ENCODE results near the gene SKAP1. TPM values are rescaled to one million over a fixed set of nuclear protein-coding genes. Genes with fewer than 3 reads are reported as not detected.
A peak's percentile ranks its signal among the peaks of the same experiment; 100 is the strongest.

The SKAP1 gene
- total RNA-seq, 5 donors from 2014 or later (not counting 1 experiment from before 2014, with no cell fraction given): 71.5 to 142 (median 80.4) TPM

DNA sequence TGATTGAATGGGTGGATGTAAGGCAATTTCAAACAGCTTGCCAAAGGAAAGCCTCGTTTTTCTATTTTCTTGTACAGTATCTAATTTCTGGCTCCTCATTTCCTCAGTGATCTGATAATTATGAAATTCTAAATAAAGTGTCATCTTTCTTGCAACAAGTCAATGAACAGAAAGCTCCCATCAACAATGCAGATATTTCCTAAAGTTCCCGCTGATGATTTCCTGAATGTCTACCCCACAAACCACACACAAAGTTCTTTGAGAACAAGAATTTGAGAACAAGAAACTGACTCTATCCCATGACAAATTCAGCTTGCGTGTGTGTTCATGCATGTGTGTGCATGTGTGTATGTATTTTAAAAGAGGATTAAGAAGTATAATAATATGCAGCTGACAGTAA is 35.2 kb downstream of the SKAP1 start:
- WGBS (ENCODE audit: insufficient coverage): 33% methylated on average over 1 of the region's 3 CpGs
- Histone ChIP-seq H3K4me1 (ENCODE audit: control insufficient read depth in 1 of 2, extremely low read depth in 1 of 2, insufficient read depth in 2 of 2, low read length in 2 of 2) (peaks cover 0 to 2% of the 10 kb centered on the region in 2 experiments), H3K27ac (ENCODE audit: low read length) (no peak overlapping the region), H3K4me3 (ENCODE audit: control insufficient read depth in 1 of 2, extremely low read depth in 1 of 2, low read length in 1 of 2) (no peak overlapping the region), H3K36me3 (ENCODE audit: control insufficient read depth in 2 of 2, extremely low read depth in 1 of 2, insufficient read depth in 1 of 2, low read length in 1 of 2) (peaks cover 0 to 39% of the 10 kb centered on the region in 2 donors), H3K27me3 (replicated peaks in 1 of 2; ENCODE audit: control insufficient read depth in 2 of 2, extremely low read depth in 1 of 2, insufficient read depth in 2 of 2, low read length in 1 of 2) (no peaks in the 10 kb centered on the region), H3K9me3 (no peaks in the 10 kb centered on the region)
- no peak for DNase-seq
- ChIA-PET CTCF (interaction anchor here in 1 of 2 donors (0.5 kb wide), 1 partner anchor 494 kb away, joined by 3 read pairs; no protein-coding TSS in a partner anchor), POLR2A (interaction anchor here (0.6 kb wide), 3 partner anchors 29 to 963 kb away, joined by 3 to 4 read pairs (median 4); no protein-coding TSS in a partner anchor)
- H3K36me3 Mint-ChIP-seq: peaks cover 46% of the 10 kb centered on the region
- no peaks in the 10 kb centered on the region for H3K27me3 Mint-ChIP-seq
- no peak for ATAC-seq (replicated peaks in 1 of 4)
- H3K9me3 Mint-ChIP-seq: no peaks in the 10 kb centered on the region
- peak overlapping the region in 1 of 2 donors; percentile 67 for H3K27ac Mint-ChIP-seq
- H3K4me1 Mint-ChIP-seq: peaks cover 43 to 63% (median 54%) of the 10 kb centered on the region in 3 donors
- no peak overlapping the region for H3K4me3 Mint-ChIP-seq

GRCh38 chr17:48393283-48393682 is 36.7 kb downstream of the SKAP1 start:
- H3K4me1 Mint-ChIP-seq: peaks cover 56 to 64% (median 56%) of the 10 kb centered on the region in 3 donors
- no peaks in the 10 kb centered on the region for H3K27me3 Mint-ChIP-seq
- Histone ChIP-seq H3K36me3 (ENCODE audit: control insufficient read depth in 2 of 2, extremely low read depth in 1 of 2, insufficient read depth in 1 of 2, low read length in 1 of 2) (peaks cover 0 to 47% of the 10 kb centered on the region in 2 donors), H3K9me3 (no peaks in the 10 kb centered on the region), H3K27ac (ENCODE audit: low read length) (no peak overlapping the region), H3K27me3 (replicated peaks in 1 of 2; ENCODE audit: control insufficient read depth in 2 of 2, extremely low read depth in 1 of 2, insufficient read depth in 2 of 2, low read length in 1 of 2) (no peaks in the 10 kb centered on the region), H3K4me1 (ENCODE audit: control insufficient read depth in 1 of 2, extremely low read depth in 1 of 2, insufficient read depth in 2 of 2, low read length in 2 of 2) (peaks cover 0 to 2% of the 10 kb centered on the region in 2 experiments), H3K4me3 (ENCODE audit: control insufficient read depth in 1 of 2, extremely low read depth in 1 of 2, low read length in 1 of 2) (no peak overlapping the region)
- H3K27ac Mint-ChIP-seq: no peak overlapping the region
- no peaks in the 10 kb centered on the region for H3K9me3 Mint-ChIP-seq
- H3K4me3 Mint-ChIP-seq: no peak overlapping the region
- peaks cover 45% of the 10 kb centered on the region for H3K36me3 Mint-ChIP-seq
- no peak for ATAC-seq (replicated peaks in 1 of 4)
- ChIA-PET POLR2A (interaction anchor here in 1 of 2 donors (0.6 to 0.7 kb wide), 2 partner anchors 19 to 742 kb away, joined by 3 to 4 read pairs; no protein-coding TSS in a partner anchor), CTCF (interaction anchor here in 1 of 2 donors (0.9 to 1.4 kb wide), 4 partner anchors 30 to 200 kb away, joined by 3 to 6 read pairs (median 4); partner anchors contain the start of gene HOXB5)
- no peak for DNase-seq

- Histone ChIP-seq H3K4me1 (ENCODE audit: control insufficient read depth in 1 of 2, extremely low read depth in 1 of 2, insufficient read depth in 2 of 2, low read length in 2 of 2) (peaks cover 0 to 2% of the 10 kb centered on the region in 2 experiments), H3K27ac (ENCODE audit: low read length) (no peak overlapping the region), H3K27me3 (replicated peaks in 1 of 2; ENCODE audit: control insufficient read depth in 2 of 2, extremely low read depth in 1 of 2, insufficient read depth in 2 of 2, low read length in 1 of 2) (no peaks in the 10 kb centered on the region), H3K36me3 (ENCODE audit: control insufficient read depth in 2 of 2, extremely low read depth in 1 of 2, insufficient read depth in 1 of 2, low read length in 1 of 2) (peaks cover 0 to 44% of the 10 kb centered on the region in 2 donors), H3K9me3 (no peaks in the 10 kb centered on the region), H3K4me3 (ENCODE audit: control insufficient read depth in 1 of 2, extremely low read depth in 1 of 2, low read length in 1 of 2) (no peak overlapping the region)
- H3K36me3 Mint-ChIP-seq: peaks cover 45% of the 10 kb centered on the region
- H3K4me3 Mint-ChIP-seq: no peak overlapping the region
- POLR2A ChIA-PET: interaction anchor here in 1 of 2 donors (0.6 to 0.7 kb wide), 2 partner anchors 20 to 741 kb away, joined by 3 to 4 read pairs; no protein-coding TSS in a partner anchor
- no peak overlapping the region for H3K27ac Mint-ChIP-seq
- 88% methylated on average over 2 of the region's 4 CpGs for WGBS (ENCODE audit: insufficient coverage)
- CTCF ChIA-PET: interaction anchor here in 1 of 2 donors (0.9 to 1.4 kb wide), 4 partner anchors 29 to 201 kb away, joined by 3 to 6 read pairs (median 4); partner anchors contain the start of gene HOXB5
- H3K27me3 Mint-ChIP-seq: no peaks in the 10 kb centered on the region
- peaks cover 53 to 64% (median 56%) of the 10 kb centered on the region in 3 donors for H3K4me1 Mint-ChIP-seq
- DNase-seq: no peak
- no peaks in the 10 kb centered on the region for H3K9me3 Mint-ChIP-seq
- ATAC-seq (replicated peaks in 1 of 4): no peak
These were observed 37.2 kb downstream of the SKAP1 start for GRCh38 chr17:48392857-48393256.

DNA sequence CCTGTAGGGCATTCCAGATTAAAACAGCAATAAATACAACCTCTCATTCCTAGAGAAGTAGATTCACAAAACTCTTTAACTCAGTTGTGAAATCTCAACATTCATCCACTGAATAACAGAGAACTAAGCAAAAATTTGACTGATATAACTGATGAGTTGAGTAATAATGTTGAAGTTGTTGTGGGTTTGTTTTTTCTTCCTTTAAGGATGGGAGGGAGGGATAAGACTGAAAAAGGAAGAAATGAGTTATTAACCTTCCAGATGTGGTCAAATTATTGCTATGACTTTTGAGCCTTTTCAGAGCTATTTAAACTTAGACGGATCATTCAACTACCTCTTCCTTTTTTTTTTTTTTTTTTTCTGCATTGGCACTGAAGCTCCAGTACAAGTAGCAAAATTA is 38.6 kb downstream of the SKAP1 start:
- H3K4me3 ChIP-seq (ENCODE audit: control insufficient read depth in 1 of 2, extremely low read depth in 1 of 2, low read length in 1 of 2): no peak overlapping the region
- Mint-ChIP-seq H3K4me1 (peaks cover 60 to 71% (median 66%) of the 10 kb centered on the region in 3 donors), H3K4me3 (no peak overlapping the region), H3K36me3 (peaks cover 52% of the 10 kb centered on the region), H3K27me3 (no peaks in the 10 kb centered on the region), H3K9me3 (no peaks in the 10 kb centered on the region), H3K27ac (peak overlapping the region in 1 of 2 donors; percentile 10)
- H3K4me1 ChIP-seq (ENCODE audit: control insufficient read depth in 1 of 2, extremely low read depth in 1 of 2, insufficient read depth in 2 of 2, low read length in 2 of 2): peaks cover 2 to 4% of the 10 kb centered on the region in 2 experiments
- no peak for ATAC-seq (replicated peaks in 1 of 4)
- H3K27ac ChIP-seq (ENCODE audit: low read length): no peak overlapping the region
- no peaks in the 10 kb centered on the region for H3K9me3 ChIP-seq
- H3K36me3 ChIP-seq (ENCODE audit: control insufficient read depth in 2 of 2, extremely low read depth in 1 of 2, insufficient read depth in 1 of 2, low read length in 1 of 2): peaks cover 0 to 50% of the 10 kb centered on the region in 2 donors
- POLR2A ChIA-PET: interaction anchor here (0.6 to 0.7 kb wide), 2 partner anchors 85 to 513 kb away, joined by 8 to 11 read pairs; no protein-coding TSS in a partner anchor
- DNase-seq: no peak
- no CpG with 5 or more reads among the region's 1 CpG for whole genome bisulfite sequencing (ENCODE audit: insufficient coverage)
- no peaks in the 10 kb centered on the region for H3K27me3 ChIP-seq (replicated peaks in 1 of 2; ENCODE audit: control insufficient read depth in 2 of 2, extremely low read depth in 1 of 2, insufficient read depth in 2 of 2, low read length in 1 of 2)
- CTCF ChIA-PET: interaction anchor here (0.6 to 1.6 kb wide), 12 partner anchors 8 to 642 kb away, joined by 3 to 14 read pairs (median 4); no protein-coding TSS in a partner anchor

DNA sequence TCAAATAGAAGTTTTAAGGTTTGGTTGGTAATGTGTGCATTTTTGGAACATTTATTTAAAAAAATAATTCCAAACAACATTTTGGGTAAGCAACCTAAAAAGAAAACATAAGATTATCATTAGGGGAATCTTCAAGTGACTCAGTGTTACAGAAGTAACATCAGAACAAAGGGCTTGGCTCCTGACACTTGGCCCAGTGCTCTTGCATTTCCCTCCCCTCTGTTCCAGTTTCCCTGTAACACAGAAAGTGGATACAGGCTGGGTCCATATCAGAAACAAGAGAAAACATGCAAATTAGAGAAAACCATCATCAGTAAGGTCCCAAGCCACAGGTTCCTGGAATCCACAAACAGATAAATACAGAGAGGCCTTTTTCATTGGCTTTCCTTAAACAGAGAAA is 40.1 kb downstream of the SKAP1 start:
- POLR2A ChIA-PET: interaction anchor here in 1 of 2 donors (0.6 kb wide), 1 partner anchor 188 kb away, joined by 5 read pairs; no protein-coding TSS in a partner anchor
- no peaks in the 10 kb centered on the region for H3K27me3 ChIP-seq (replicated peaks in 1 of 2; ENCODE audit: control insufficient read depth in 2 of 2, extremely low read depth in 1 of 2, insufficient read depth in 2 of 2, low read length in 1 of 2)
- Mint-ChIP-seq H3K9me3 (no peaks in the 10 kb centered on the region), H3K4me1 (peaks cover 62 to 72% (median 64%) of the 10 kb centered on the region in 3 donors), H3K27me3 (no peaks in the 10 kb centered on the region), H3K27ac (peak overlapping the region in 1 of 2 donors; percentile 46), H3K4me3 (no peak overlapping the region), H3K36me3 (peaks cover 49% of the 10 kb centered on the region)
- DNase-seq (no peak), ATAC-seq (replicated peaks in 1 of 4) (no peak)
- H3K9me3 ChIP-seq: no peaks in the 10 kb centered on the region
- peaks cover 0 to 46% of the 10 kb centered on the region in 2 donors for H3K36me3 ChIP-seq (ENCODE audit: control insufficient read depth in 2 of 2, extremely low read depth in 1 of 2, insufficient read depth in 1 of 2, low read length in 1 of 2)
- H3K4me1 ChIP-seq (ENCODE audit: control insufficient read depth in 1 of 2, extremely low read depth in 1 of 2, insufficient read depth in 2 of 2, low read length in 2 of 2): peaks cover 6 to 10% of the 10 kb centered on the region in 2 experiments
- CTCF ChIA-PET: interaction anchor here (0.5 to 0.9 kb wide), 3 partner anchors 9 to 72 kb away, joined by 3 read pairs; no protein-coding TSS in a partner anchor
- no peak overlapping the region for H3K27ac ChIP-seq (ENCODE audit: low read length)
- no peak overlapping the region for H3K4me3 ChIP-seq (ENCODE audit: control insufficient read depth in 1 of 2, extremely low read depth in 1 of 2, low read length in 1 of 2)

GRCh38 chr17:48388955-48389743 is 40.9 kb downstream of the SKAP1 start:
- H3K27me3 Mint-ChIP-seq: no peaks in the 10 kb centered on the region
- Histone ChIP-seq H3K4me3 (ENCODE audit: control insufficient read depth in 1 of 2, extremely low read depth in 1 of 2, low read length in 1 of 2) (no peak overlapping the region), H3K27me3 (replicated peaks in 1 of 2; ENCODE audit: control insufficient read depth in 2 of 2, extremely low read depth in 1 of 2, insufficient read depth in 2 of 2, low read length in 1 of 2) (no peaks in the 10 kb centered on the region), H3K9me3 (no peaks in the 10 kb centered on the region), H3K36me3 (ENCODE audit: control insufficient read depth in 2 of 2, extremely low read depth in 1 of 2, insufficient read depth in 1 of 2, low read length in 1 of 2) (peaks cover 0 to 46% of the 10 kb centered on the region in 2 donors), H3K4me1 (ENCODE audit: control insufficient read depth in 1 of 2, extremely low read depth in 1 of 2, insufficient read depth in 2 of 2, low read length in 2 of 2) (peaks cover 6 to 10% of the 10 kb centered on the region in 2 experiments), H3K27ac (ENCODE audit: low read length) (no peak overlapping the region)
- no peaks in the 10 kb centered on the region for H3K9me3 Mint-ChIP-seq
- H3K27ac Mint-ChIP-seq: peak overlapping the region in 1 of 2 donors; percentile 27
- ATAC-seq (replicated peaks in 1 of 4) (no peak), DNase-seq (no peak)
- POLR2A ChIA-PET: interaction anchor here in 1 of 2 donors (0.6 kb wide), 1 partner anchor 165 kb away, joined by 3 read pairs; no protein-coding TSS in a partner anchor
- CTCF ChIA-PET: interaction anchor here in 1 of 2 donors (1.2 kb wide), 1 partner anchor 67 kb away, joined by 4 read pairs; no protein-coding TSS in a partner anchor
- peaks cover 64 to 73% (median 67%) of the 10 kb centered on the region in 3 donors for H3K4me1 Mint-ChIP-seq
- H3K4me3 Mint-ChIP-seq: no peak overlapping the region
- 100% methylated on average over 1 of the region's 5 CpGs for WGBS (ENCODE audit: insufficient coverage)
- peaks cover 48% of the 10 kb centered on the region for H3K36me3 Mint-ChIP-seq

All from T-cell (primary cell).